GM18907 (cell line): ENCODE data around the gene RSAD1.

Source experiments
- ATAC-seq: cut with Tn5 transposase; IDR thresholded peaks from one replicate; pipeline ENCODE4 v1.9.1; 2021; ENCODE audit warnings: mild to moderate bottlenecking, moderate library complexity; ENCODE audit not compliant: unreplicated experiment

Gene RSAD1

DNA sequence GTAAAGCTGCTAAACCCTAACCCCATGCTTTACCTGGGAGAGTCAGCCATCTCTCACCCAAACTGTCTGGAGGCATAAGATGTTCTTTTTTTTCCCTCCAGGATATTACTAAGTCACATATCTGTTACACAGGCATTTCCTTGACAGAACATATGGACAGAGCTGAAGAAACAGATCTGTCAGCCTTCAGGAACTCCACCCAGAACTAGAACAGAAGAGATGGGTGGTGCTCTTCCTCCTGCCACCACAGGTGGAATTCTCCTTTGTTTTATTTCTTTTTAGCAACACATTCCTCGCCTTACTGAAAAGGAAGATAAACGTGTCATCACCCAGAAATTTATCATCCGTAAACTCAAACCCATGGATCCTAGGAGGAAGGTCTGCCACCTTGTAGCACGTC, 38.4 kb downstream of the RSAD1 start:
- no peak for ATAC-seq

DNA sequence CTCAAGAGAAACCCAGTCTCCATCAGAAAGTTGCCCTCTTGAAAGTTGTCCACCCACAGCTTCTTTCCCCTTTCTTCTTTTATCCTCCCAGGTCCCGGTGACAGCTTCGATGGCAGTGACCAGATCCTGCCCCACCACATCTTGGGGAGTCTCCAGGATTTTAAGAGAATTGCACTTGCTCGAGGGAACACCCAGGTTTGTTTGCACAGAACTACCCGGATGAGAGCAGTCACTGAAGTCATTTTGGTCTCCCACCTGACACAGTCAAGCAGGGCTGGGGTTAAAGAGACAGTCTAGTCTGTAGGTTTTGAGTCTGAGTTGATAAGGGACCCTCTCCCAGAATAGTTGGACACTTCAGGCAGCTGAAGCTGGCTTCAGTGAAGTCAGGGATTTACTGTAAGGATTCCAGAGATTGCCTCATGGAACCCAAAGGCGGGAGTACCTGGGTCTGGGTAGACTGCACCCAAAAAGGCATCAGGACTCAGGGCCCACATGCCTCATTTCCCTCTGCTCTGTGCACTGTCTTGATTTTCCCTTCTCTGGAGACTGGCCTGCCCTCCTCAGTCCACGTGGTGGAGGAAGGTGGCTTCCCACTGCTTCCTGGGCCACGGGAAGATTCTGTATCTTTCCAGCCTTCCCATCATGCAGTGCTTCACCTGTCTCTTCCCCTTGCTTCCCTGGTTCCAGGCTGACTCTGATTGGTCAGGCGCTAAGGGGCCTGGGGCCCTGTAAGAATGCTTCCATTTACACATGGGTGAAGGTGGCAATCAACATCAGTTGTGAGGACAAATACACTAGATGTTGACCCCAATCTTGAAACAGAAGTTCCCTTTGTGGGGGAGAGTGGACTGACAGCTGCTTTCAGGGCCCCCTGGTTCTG, 39.1 kb downstream of the RSAD1 start:
- ATAC-seq: no peak

DNA sequence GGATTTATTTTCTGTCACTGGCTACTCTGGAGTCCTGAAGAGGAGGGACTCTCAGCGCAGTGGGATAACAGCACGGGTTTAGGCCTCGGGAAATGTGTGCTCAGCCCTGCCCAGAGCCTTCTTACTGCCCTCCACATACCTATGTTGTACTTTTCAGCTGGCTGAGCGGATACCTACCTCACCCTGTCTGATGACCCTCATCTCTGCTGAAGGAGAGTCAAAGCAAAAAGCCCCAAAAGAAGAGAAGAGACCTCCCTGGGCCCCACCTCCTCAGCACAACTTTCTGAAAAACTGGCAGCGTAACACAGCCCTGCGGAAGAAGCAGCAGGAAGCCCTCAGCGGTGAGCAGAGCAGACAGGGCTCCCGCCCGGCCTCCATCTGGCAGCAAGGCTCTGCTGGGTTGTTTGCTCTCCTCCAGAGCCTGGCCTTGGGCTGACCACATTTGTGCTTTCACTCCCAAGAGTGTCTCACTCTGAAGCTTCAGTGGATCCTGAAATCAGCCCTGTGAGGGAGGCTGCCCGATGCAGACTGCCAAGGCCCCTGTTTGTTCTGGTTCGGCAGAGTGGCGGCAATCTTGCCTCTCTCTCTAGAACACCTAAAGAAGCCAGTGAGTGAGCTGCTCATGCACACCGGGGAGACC, 39.8 kb downstream of the RSAD1 start:
- ATAC-seq: no peak

DNA sequence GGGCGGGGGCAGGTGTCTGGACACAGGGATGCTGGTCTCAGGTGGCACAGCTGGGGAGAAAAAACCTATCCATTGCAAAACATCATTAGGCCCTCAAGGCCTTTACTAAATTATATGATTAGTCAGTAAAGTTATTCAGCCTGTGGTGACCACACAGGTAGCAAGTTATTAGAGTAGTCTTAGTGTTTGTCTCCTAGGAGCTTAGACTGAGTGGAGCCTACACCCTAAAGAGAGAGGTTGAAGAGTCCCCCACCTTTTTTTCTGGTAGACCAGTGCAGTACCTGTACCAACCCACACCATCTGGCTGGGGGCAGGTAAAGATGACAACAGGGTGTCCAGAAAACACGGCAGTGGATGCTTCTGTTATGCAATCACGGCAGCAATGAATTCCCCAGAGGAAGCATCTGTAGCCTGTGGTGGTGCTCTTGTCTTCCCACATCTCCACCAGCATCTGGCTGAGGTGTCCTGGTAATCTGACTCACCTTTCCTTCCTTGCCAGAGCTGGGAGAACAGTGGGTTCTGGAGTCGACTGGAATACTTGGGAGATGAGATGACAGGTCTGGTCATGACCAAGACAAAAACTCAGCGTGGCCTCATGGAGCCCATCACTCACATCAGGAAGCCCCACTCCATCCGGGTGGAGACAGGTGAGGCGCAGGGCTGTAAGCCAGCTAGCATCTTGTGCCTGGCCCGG, 40.6 kb downstream of the RSAD1 start:
- ATAC-seq: no peak

DNA sequence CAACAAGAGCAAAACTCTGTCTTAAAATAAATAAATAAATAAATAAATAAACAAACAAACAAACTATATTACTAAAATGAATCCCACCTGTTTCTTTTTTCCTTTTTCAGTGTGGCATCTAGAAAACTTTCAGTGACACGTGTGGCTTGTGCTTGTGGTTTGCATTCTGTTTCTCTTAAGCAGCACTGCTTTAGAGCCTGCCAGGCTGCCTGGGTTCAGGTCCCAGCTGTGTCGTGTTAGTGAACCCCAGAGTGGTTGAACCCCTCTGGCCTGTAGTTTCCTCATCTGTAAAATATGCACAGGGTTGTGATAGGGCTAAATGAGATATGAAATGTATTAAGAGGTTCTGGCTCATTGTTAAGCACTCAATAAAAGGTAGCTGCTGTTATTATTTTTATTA, 41.8 kb downstream of the RSAD1 start:
- no peak for ATAC-seq

DNA sequence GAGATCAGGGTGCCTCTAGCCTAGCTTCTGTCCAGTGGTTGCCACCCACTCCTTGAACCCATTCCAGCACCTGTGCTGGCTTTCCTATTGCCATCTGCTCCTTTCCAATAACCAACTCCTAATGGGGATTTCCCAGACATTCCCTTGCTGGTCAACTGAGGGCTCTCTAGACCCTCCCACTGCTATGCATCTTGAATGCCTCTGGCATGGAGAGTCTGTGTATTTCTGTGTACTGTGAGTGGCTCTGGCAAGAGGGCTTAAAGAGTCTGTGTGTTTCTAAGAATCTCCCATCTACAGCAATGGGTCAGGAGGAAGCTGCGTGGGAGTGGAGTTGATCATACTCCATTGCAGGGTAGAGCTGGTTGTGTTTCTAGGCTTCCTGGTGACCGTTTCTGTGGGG, 42.9 kb downstream of the RSAD1 start:
- no peak for ATAC-seq

DNA sequence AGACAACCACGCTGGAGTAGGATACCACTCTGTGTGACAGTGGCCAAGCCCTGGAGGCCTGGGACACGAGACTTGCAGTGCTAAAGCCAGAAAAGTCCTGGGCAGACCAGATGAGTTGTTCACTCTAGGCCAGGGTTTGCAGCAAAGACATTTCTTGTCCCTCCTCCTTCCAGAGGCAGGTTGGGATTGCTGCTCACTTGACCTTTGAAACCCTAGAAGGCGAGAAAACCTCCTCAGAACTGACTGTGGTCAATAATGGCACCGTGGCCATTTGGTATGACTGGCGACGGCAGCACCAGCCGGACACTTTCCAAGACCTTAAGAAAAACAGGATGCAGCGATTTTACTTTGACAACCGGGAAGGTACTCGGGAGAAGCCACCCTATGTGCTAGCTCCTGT, 44.1 kb downstream of the RSAD1 start:
- no peak for ATAC-seq

DNA sequence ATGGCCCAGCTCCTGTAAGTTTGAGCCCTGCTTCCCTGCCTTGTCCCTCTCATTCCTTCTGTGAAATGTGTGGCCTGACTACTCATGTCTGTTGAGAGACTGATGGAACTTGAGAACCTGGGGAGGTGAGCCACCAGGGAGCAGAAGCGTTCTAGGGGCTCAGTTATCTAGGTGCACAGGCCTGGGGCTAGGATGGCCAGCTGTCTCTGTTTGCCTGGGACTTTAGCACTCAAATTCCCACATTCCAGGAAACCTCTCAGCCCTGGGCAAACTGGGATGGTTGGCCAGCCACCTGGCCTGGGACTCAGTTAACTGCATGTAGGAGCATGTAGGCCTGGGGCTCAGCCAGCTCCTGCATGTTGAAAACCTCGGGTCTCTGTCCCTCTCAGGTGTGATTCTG, 44.5 kb downstream of the RSAD1 start:
- no peak for ATAC-seq

DNA sequence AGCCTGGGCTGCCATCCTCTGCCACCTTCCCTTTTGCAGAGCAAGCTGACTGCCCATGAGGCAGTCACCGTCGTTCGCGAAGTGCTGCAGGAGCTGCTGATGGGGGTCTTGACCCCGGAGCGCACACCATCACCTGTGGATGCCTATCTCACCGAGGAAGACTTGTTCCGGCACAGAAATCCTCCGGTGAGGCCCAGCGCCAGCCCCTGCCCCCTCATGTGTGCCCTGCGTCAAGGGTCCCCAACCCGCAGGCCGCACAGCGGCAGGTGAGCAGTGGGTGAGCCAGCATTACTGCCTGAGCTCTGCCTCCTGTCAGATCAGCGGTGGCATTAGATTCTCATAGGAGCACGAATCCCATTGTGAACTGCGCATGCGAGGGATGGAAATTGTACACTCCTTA, 46.2 kb downstream of the RSAD1 start:
- ATAC-seq: no peak

DNA sequence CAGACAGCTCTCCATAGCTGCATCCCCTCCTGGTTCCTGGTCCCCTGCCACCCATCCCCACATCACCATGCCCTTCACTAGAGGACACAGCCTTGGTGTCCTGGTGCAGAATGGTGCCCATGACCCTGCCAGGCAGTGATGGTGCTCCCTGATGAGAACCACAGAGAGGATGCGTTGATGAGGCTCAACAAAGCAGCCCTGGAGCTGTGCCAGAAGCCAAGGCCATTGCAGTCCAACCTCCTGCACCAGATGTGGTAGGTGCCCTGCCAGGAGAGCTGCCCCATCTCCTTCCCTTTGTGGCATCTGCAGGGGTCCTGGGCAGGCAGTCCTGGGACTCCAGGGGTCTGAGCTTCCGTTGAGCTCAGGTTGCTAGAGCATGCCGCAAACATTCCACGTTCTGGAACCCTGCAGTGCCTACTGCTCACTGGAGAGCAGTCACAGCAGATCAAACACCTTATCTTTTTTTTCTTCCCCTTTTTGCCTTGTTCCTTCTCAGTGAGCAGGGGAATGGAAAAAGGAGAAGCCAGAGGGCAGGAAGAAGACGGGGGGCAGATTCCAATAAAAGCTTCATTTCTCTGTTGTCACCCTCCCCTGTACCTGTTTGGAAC, 48.6 kb downstream of the RSAD1 start:
- ATAC-seq: no peak

DNA sequence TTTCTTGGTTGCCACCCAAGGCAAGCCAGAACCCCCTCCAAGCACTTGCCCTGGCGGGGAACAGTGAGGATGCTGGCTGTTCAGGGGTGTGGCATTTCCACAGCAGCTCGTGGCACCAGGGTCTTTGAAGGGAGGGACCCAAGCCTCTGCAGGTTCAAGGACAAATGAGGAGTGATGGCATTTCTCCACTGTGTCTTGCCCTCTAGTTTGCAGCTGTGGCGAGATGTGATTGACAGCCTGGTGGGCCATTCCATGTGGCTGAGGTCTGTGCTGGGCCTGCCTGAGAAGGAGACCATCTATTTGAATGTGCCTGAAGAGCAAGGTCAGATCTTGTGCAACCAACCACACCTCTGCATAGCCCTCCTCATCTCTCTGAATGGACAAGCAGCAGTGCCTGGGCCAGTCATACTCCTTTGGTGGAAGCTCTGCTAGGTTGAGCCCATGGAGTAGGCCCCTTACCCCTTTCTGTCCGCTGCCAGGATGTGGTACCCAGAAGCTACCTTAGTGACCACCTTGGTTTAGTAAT, 49.4 kb downstream of the RSAD1 start:
- no peak for ATAC-seq

DNA sequence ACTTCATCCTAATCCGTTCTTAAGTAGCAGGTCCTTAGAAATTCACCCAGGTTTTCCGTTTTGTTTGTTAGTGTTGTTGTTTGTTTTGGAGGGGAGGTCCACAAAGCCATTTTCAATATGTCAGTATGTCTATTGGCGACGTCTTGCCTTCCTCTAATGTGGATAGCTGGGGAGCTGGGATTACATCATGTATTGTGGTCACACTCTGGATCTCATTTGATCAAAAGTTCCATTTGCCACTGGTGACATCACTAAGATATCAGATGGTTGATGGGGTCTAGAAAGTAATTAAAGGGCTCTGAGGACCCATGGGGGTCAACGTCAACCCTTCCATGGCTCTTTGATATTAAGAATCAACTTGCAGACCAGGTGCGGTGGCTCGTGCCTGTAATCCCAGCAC, 51.2 kb downstream of the RSAD1 start:
- no peak for ATAC-seq

DNA sequence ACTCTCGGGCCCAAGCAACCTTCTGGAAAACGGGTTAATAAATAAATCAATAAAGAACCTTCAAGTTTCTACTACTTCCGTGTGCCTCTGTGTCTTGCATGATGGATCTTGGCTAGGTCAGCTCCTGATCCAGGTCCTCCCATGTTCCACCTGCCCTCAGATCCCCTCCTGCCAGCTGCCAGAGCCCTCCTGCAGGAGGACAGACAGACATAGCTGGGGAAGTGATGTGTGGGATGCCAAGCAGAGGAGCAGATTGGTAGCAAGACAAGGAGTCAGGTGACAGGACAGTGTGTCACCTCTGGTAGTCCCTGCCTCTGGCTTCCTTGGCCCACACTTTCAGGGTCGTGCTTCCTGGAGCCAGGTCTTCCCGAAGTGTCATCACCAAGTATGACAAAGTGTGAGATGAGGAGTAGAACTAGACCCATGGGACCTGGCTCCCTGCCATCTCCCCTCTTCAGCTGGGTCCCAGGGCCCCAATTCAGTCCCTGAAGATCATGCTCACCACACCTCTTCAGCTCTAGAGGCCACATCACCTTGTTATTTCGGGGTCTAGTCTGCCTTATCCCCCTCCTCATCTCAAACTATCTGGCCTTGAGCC, 52.9 kb downstream of the RSAD1 start:
- no peak for ATAC-seq

DNA sequence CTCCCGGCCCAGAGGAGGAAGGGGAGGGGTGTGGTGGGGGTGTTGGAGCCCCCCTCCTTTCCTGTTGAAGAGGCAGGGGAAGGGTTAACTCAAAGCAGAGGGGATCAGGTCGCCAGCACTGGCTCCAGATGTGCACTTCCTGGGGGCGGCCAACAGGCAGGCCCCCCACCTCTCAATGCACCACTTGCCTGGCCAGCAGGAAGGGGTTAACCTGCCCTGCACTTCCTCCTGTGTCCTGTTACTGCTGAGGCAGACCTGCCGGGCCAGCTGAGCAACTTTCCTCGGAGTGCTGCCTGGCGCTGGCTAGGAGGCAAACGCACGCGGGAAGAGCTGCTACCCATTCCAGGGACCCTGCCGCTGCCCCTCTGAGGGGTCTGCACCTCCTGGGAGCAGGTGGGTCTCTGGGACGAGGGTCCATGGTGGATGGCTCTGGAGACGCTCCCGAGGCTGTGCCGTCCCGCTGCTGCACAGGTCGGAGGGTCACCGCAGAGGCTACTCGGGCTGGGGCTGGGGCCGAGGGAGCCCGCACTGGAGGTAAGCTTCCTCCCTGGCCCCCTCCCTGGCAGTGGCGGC, 53.9 kb downstream of the RSAD1 start, which contains the start of gene EPN3:
Gene EPN3, plus strand, starts transcription at position 284 of the 573 bp plus-strand sequence. CDS start 3,822 bp downstream, outside the sequence.
- no peak for ATAC-seq

DNA sequence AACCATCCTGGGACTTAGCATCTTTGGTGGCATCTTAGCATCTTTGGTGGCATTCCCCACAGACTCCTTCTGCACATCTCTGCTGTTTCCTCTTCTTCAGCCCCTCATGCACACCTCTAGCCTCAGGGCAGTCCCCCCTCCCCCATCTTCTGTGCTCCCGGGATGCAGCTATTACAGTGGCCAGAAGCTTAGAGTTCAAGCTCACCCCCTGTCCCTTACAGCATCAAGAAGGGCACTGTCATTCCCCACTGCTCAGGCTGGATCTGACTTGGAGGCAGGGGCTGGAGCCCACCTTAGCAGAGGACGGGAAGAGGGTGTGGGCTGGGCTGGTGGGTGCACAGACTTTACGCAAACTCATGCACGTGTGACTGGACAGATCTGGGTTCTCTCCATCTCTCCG, 54.5 kb downstream of the RSAD1 start:
- ATAC-seq: no peak

DNA sequence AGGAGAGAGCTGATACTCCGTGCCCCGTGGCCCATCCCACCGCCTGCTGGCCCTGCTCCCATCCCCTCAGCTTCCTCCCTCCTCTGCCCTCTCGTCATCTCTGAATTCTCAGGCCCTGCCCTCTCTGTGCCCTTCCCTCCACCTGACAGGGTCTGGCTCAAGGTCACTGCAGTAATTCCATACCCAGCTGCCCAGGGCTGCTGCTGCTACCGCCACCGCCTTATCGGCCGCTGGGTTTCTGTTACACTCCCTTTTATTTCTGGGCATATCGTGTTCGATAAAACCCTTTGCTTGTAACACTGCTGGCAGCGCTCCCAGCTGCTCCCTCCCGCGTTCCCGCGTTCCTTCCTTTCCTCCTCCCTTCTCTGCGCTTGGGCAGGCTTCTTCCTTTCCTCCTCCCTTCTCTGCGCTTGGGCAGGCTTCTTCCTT, 55.1 kb downstream of the RSAD1 start:
- ATAC-seq: no peak

DNA sequence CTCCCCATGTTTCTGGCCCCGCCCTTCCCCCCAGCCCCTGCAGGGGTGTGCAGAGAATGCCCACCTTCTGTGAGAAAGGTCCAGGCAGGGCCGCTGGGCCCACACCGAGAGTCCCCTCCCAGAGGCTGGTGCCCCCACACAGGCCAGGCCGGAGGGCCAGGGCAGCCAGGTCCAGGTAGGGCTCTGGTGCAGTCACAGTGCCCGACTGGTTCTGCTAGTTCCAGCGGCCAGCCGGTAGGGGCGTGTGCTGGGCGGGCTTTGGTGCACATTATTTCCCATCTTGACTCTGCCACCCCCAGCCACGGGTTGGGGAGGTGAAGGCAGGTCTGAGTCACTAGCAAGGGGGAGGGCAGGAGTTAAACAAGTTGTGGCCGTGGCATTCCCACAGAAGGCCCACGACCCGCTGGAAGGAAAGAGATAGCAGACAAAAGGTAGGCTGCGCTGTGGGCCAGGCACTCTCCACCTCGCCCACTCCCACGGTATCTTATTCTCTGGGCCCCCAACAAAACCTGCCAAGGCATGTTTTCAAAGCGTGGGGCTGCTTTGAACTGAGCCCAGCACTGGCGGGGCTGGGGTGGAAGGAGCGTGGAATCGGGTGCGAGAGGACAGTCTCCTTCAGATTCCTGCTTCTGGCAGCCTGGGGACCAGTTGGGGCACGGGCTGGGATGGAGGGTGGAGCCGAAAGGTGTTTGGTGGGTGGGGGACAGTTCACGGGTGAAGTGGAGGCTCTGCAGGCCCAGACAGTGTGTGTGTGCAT, 55.7 kb downstream of the RSAD1 start:
- no peak for ATAC-seq

DNA sequence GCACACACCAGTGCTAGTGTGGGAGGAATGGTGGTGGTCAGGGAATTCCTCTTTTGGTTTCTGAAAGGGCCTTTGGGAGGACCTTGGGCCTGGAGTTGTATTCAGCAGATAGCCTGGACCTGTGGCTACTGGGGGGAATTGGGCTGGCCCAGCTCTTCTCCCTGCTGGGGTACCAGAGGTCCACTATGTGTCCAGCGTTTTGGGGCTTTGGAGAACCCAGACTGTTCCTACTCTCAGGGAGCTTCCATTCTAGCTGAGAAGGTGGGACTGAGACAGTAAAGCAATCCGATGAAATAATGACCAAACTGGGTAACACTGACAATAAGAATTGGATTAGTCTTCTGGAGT, 56.3 kb downstream of the RSAD1 start:
- ATAC-seq: no peak

DNA sequence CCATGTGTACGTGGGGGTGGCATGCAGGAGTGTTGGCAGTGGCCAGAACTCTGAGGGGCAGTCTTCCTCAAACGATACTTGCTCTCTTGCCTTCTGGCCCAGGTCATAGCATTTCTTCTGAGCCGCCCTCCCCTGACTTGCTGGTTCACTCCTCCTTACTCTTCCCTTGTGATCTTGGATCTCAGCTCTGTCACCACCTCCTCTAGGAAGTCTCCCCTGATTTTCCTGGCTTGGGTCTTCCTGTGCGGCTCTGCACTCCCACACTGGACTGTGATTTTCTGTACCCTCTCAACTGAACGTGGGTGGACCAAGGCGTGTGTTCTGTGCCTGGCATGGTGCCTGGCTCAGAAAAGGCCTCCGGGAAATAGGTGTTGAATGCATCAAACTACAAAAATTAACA, 56.7 kb downstream of the RSAD1 start:
- ATAC-seq: no peak
